Measurements from ENCODE around the gene CCDC172. TPM values are rescaled to one million over a fixed set of nuclear protein-coding genes. Genes with fewer than 3 reads are reported as not detected.

CCDC172 gene
- total and polyA plus RNA-seq, 2 of the 8 experiments (the other 6 are each of a cell fraction or from before 2014, with no cell fraction given) = 1.1 to 3.6 TPM

DNA sequence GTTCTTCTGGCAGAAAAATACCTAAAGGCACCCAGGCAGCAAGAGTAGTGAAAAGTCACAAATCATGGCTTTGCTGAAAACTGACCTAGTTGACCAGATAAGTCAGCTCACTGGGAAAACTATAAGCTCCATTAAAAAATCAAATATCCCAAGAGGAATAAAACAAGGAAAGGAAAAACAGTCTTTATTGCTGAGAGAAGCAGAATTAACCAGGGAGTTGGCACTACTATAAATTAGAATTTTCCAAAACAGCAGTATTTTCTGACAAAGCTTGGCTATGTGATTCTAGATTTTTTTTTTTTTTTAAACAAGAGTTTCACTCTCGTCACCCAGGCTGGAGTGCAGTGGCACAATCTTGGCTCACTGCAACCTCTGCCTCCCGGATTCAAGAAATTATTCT, 12.6 kb downstream of the CCDC172 start:
- Histone ChIP-seq H4K20me1 (replicated peaks in 1 of 2; ENCODE audit: control insufficient read depth in 1 of 2, insufficient read depth in 2 of 2, low read length in 2 of 2) (no peaks in the 10 kb centered on the region), H3K27ac (ENCODE audit: low read depth, low read length) (no peak overlapping the region), H2BK15ac (ENCODE audit: low read length) (no peak overlapping the region), H3K79me2 (ENCODE audit: control insufficient read depth in 1 of 2, insufficient read depth in 2 of 2, low read length in 2 of 2) (no peaks in the 10 kb centered on the region), H3K4me3 (ENCODE audit: extremely low read depth in 1 of 4, insufficient read depth in 2 of 4, low read depth in 3 of 4, low read length in 4 of 4) (no peak overlapping the region), H3K9me3 (ENCODE audit: insufficient read depth in 2 of 2, low read depth in 1 of 2, low read length in 1 of 2) (no peaks in the 10 kb centered on the region), H3K23me2 (ENCODE audit: low read depth, low read length) (no peaks in the 10 kb centered on the region), H3K4me1 (replicated peaks in 1 of 4; ENCODE audit: control insufficient read depth in 3 of 4, insufficient read depth in 4 of 4, low read length in 3 of 4) (no peaks in the 10 kb centered on the region), H4K5ac (ENCODE audit: insufficient read length, low read depth, low read length) (no peak overlapping the region), H4K8ac (ENCODE audit: extremely low read depth, insufficient read depth, low read length) (no peak overlapping the region), H3K4ac (replicated peaks; ENCODE audit: insufficient read length, low read depth, low read length) (no peak overlapping the region), H3K14ac (ENCODE audit: insufficient read length) (no peak overlapping the region), H2AFZ (ENCODE audit: low read length) (no peak overlapping the region), H3K18ac (ENCODE audit: extremely low read depth, low read length) (no peak overlapping the region), H2BK20ac (ENCODE audit: low read length) (no peak overlapping the region), H3K23ac (ENCODE audit: insufficient read length) (no peak overlapping the region), H2BK120ac (replicated peaks; ENCODE audit: low read depth, low read length) (no peak overlapping the region), H3K79me1 (ENCODE audit: low read depth, low read length) (no peaks in the 10 kb centered on the region), H2AK5ac (ENCODE audit: low read depth, low read length) (no peak overlapping the region), H4K91ac (replicated peaks; ENCODE audit: insufficient read length, low read length) (no peak overlapping the region), H2BK5ac (ENCODE audit: low read depth, low read length) (no peak overlapping the region), H3K27me3 (replicated peaks in 1 of 4; ENCODE audit: control insufficient read depth in 3 of 4, extremely low read depth in 1 of 4, insufficient read depth in 3 of 4, low read length in 3 of 4) (no peaks in the 10 kb centered on the region), H3K56ac (replicated peaks; ENCODE audit: insufficient read length, low read depth, low read length) (no peak overlapping the region), H3K4me2 (ENCODE audit: insufficient read depth in 1 of 2, low read depth in 2 of 2, low read length in 2 of 2) (no peak overlapping the region), H2BK12ac (ENCODE audit: low read depth, low read length) (no peak overlapping the region), H3K36me3 (ENCODE audit: control insufficient read depth in 2 of 4, insufficient read depth in 4 of 4, low read length in 3 of 4) (no peaks in the 10 kb centered on the region), H3K9ac (replicated peaks in 1 of 4; ENCODE audit: extremely low read depth in 1 of 4, low read depth in 3 of 4, low read length in 3 of 4) (no peak overlapping the region)
- ChIA-PET POLR2A (ENCODE audit: partially characterized antibody) (interaction anchor here (0.6 kb wide), 1 partner anchor 65 kb away, joined by 3 read pairs; no protein-coding TSS in a partner anchor), CTCF (ENCODE audit: partially characterized antibody) (no interaction called here)
- FAIRE-seq (no peak), DNase-seq (ENCODE audit: low read depth in 1 of 2, low spot score in 2 of 2) (no peak)
- 96% methylated on average over 2 of the region's 2 CpGs; no CpG with 5 or more reads in 1 of the 2 experiments for WGBS, 2 experiments (ENCODE audit: extremely low coverage in 1 of 2, insufficient coverage in 1 of 2, insufficient read length in 1 of 2, insufficient replicate concordance in 2 of 2, low coverage in 1 of 2, low lambda C conversion rate in 2 of 2, missing lambda C conversion rate in 1 of 2)
- TF ChIP-seq KDM1A (IDR thresholded peaks at IDR 0.05; ENCODE audit: borderline replicate concordance, low read length) = no peak
- TF ChIP-seq, protein P1, sequence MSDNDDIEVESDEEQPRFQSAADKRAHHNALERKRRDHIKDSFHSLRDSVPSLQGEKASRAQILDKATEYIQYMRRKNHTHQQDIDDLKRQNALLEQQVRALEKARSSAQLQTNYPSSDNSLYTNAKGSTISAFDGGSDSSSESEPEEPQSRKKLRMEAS (IDR thresholded peaks at IDR 0.05) = no peak
- TF ChIP-seq CTBP2 (IDR thresholded peaks at IDR 0.05; ENCODE audit: borderline replicate concordance, insufficient read depth, insufficient read length, low read length) = no peak
- no peak for TF ChIP-seq MAFK (IDR thresholded peaks at IDR 0.05; ENCODE audit: low read depth, low read length)
- TF ChIP-seq SUZ12 (IDR thresholded peaks at IDR 0.05; ENCODE audit: low read length) = no peak
- TF ChIP-seq GTF2F1 (IDR thresholded peaks at IDR 0.05; ENCODE audit: borderline replicate concordance, low read depth, low read length) = no peak
- no peak for TF ChIP-seq EGR1 (IDR thresholded peaks at IDR 0.05; ENCODE audit: borderline replicate concordance, low read depth, low read length)
- no peak for TF ChIP-seq YY1 (IDR thresholded peaks at IDR 0.05; ENCODE audit: low read depth, low read length)
- no peak for TF ChIP-seq ZNF274 (IDR thresholded peaks at IDR 0.05; ENCODE audit: borderline replicate concordance, extremely low read depth, low read length)
- TF ChIP-seq CBX5 (IDR thresholded peaks at IDR 0.05; ENCODE audit: low read depth, low read length) = no peak
- TF ChIP-seq SRF (IDR thresholded peaks at IDR 0.05; ENCODE audit: low read depth, low read length) = no peak
- no peak for TF ChIP-seq TEAD4 (IDR thresholded peaks at IDR 0.05; ENCODE audit: low read depth, low read length)
- no peak for TF ChIP-seq BRCA1 (IDR thresholded peaks at IDR 0.05; ENCODE audit: low read depth, low read length)
- no peak for TF ChIP-seq TAF1 (IDR thresholded peaks at IDR 0.05; ENCODE audit: low read depth, low read length)
- no peak for TF ChIP-seq PHF8 (conservative IDR thresholded peaks at IDR 0.05; ENCODE audit: low read depth, low read length)
- no peak for TF ChIP-seq CHD2 (IDR thresholded peaks at IDR 0.05; ENCODE audit: low read length)
